Glomerular visceral epithelial cell (primary cell): ENCODE measurements around the gene LRMDA.

Experiments used
- DNase-seq: peaks from one replicate; pipeline ENCODE4 v3.0.0-alpha.2; 2016; ENCODE audit errors: extremely low spot score

LRMDA gene

GRCh38 chr10:76160446-76161300 lies 729.2 kb downstream of the LRMDA start:
- DNase-seq = no peak

DNA sequence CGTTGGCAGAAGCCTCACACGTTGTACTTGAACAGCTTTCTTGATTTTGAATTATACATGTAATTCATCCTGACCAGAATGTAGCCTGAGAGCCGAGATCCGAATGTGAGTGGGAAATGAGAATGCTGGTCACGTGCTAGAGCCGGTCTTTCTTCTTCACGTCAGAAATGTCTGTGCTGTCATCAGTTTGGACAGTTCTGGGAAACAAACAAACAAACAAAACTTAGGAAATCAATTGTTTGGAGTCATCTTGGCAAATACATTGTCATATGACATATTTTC lies 729.8 kb downstream of the LRMDA start:
- no peak for DNase-seq

DNA sequence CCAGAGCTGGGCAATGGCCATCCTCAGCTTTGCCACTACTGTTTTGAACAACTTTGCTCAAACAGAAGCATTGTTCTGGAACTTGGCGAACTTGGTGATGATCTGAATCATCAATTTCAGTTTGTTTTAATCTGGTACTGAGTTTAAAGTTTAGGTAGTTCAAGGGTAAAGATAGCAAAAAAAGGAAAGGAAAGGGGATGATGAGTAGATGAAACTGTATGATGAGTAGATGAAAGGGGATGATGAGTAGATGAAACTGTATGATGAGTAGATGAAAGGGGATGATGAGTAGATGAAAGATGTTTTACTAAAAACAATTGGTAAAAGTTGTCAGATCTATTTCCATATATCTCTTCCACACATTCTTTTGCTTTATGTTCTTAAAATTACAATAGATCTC lies 737.0 kb downstream of the LRMDA start:
- no peak for DNase-seq

DNA sequence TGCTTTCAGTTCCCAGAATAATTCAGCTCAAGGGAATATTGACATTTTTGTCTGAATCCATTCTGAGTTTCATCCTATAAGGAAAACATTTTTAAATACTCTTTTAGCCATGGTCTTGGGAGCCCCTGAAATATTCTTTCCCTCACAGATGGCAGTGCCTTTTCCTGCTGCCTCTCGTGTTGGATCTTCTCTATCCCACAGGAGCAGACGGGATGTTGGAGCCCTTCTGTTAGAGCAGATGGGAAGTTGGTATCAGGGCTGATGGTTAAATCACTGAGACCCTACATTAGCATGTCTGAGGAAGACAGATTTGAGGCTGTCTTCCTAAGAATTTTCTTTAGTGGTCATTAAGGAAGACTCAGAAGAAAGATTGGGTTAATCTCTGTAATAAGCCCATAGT lies 737.8 kb downstream of the LRMDA start:
- no peak for DNase-seq

DNA sequence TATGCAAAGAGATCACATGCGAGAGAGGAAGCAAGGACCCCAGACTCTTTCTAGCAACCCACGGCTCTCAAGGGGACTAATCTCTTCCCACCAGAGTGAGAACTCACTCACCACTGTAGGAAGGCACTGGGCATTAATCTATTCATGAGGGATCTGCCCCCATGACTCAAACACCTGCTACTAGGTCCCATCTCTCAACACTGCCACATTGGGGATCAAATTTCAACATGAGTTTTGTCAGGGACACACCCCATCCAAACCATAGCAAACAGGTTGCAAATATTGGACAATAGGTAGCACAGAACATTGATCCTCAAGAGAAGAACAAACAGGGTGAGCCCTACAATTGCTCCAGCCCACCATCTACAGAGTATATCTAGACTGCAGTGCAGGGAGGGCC lies 740.6 kb downstream of the LRMDA start:
- DNase-seq = no peak

DNA sequence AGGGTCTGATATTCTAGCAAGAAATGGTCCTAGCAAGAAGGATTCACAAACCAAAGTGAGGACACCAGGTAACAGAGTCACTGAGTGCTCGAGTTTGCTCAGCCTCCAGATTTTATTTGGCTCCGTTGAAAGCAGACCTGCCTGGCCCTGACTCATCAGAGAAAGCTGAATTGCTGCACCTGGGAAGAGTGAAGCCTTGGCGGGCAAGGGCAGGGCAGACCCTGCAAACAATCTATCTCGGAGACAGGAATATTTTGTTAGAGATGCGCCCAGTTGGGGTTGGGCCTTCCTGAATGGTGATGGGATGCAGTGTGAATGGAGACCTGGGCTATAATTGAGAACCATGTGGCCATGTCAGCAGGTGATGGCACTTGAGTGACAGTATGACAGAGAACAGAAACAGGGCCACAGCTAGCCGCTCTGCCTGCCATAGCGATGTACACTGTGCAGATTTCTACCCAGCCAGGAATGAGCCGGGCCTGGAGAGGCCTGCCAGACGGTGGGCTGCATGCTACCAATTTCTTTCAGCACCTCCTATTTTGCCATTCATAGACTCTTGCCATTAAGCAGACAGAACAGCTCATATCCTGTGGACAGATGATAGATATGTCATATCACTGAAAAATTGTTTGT lies 744.2 kb downstream of the LRMDA start:
- no peak for DNase-seq

- DNase-seq = no peak
These were observed 744.7 kb downstream of the LRMDA start for GRCh38 chr10:76176166-76176550.

- DNase-seq = no peak
These were observed 746.5 kb downstream of the LRMDA start for GRCh38 chr10:76177936-76178335.

DNA sequence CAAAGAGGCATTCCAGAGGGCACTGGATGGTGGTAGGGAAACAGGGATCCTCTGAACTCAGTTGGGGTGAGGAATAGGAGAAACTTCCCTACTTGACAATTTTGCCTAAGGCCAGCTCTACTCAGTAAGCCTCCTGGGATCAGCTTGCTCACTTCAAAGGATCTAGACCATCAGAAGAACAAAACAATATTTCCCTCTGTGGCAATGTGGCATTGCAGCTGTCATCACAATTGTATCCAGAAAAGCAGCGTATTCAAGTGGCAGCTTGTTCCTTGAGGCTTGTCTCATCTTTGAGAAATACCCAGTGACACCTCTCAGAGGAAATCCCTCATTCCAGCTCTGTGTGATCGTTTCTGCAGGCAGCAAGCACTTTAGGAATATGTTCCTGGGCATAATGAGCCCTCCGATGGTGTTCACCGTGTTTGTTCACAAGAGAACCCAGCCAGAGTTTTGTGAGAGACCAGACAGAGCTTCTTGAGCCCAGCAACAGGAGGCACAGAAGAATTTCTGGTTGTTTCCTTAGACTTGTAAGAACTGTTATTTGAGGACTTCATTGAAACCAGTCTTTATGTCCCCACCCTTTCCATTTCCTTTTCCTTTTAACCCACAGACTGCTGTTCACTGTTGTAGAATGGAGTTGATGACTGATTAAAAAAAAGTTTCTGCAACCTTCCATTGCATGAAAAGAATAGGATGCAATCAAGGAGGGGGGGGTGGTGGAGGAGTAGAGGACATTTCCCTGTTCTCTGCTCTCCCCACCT lies 747.3 kb downstream of the LRMDA start:
- no peak for DNase-seq

- no peak for DNase-seq
These were observed 748.4 kb downstream of the LRMDA start for GRCh38 chr10:76179806-76180205.

DNA sequence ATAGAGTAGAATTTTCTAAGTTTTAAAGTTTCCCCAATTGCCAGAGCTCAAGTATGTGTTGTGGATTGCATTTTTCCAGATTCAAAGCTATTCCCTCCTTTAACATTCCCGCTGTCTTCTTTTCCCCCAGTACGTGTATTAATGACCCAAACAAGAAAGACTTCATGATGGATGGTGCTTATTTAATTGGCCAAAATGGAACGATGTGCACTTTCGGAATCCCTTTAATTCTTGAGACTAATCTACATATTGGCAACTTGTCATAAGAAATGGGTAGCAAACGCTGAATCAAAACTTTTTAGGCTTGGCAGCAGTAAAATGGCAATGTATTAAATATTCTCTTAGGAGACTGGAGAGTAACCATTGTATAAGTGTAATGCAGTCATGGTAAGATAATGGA lies 753.2 kb downstream of the LRMDA start:
- no peak for DNase-seq

DNA sequence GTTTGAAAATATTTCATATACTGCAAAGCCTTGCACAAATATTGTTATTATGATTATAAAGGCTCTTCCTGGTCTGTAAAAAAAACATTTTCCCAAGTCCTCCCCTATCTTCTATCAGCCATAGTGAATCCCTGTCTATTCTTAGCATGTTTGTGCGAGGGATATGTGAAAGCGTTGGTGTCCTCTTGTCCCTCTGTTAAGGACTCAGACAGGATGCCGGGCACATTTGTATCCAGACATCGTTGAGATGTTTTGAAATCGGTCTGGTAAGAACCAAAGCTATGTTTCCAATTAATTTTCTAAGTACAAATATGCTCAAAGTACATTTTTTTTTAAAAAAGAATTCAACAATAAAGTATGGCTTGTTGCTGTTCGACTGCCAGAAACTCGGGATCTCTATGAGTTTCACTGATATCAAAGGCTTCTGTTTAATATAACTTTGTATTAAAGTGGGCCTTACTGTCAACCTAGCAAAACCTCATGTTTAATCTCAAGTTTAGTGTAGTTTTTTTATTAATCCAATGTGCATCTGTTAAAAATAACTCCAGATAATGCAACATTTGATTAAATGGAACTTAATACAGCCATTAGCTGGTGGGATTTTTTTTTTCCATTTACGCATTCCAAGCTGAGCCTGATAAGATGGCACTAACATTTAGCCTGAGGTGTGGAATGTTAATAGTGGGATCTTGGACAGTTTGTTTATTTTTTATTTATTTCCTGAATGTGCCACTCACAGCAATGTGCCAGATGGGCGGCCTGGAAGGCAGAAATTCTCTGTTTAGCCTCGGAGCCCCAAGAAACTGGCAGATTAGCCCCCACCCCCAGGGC lies 754.3 kb downstream of the LRMDA start:
- DNase-seq = no peak

- DNase-seq = no peak
These were observed 756.8 kb downstream of the LRMDA start for GRCh38 chr10:76188216-76188615.

GRCh38 chr10:76190634-76191270 lies 759.3 kb downstream of the LRMDA start:
- DNase-seq = no peak

DNA sequence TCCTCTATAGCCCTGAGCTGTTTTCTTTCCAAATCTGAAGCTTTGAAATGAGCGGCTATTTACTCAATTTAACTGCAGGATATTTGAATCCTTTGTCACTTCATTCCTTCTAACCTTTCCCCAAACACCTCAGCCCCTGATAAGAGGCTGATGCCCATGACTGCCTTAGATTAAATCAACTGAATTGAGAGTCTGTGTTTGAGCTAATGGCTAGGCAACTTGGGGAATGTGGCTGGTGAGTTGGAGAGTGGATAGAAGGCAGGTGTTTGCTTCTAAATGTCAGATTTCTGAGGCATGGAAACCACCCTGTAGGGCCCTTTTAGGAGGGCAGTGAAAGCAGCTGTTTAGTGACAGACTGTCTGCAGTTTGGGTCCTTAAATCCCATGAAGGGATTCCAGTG lies 759.9 kb downstream of the LRMDA start:
- no peak for DNase-seq

DNA sequence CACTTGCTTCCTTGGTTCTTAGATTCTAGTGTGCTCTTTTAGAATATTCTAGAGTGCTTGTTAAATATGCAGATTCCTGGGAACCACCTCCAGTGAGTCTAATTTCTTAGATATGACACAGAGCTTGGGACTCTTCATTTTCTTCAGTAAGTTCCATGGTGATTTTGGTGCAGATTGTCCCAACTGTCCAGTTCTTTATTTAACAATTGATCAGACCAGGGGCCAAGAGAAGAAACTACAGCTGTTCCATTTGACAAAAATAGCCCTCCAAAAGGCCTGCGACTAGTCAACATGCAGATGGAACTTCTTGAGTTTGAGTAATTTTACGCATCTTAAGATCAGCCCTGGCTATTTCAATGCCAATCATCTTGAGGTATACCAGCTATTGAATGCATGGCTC lies 760.7 kb downstream of the LRMDA start:
- DNase-seq = no peak

GRCh38 chr10:76192694-76193320 lies 761.4 kb downstream of the LRMDA start:
- DNase-seq = no peak

- no peak for DNase-seq
These were observed 764.4 kb downstream of the LRMDA start for GRCh38 chr10:76195654-76196390.

- no peak for DNase-seq
These were observed 765.9 kb downstream of the LRMDA start for GRCh38 chr10:76197293-76197692.

GRCh38 chr10:76198287-76199035 lies 767.0 kb downstream of the LRMDA start:
- no peak for DNase-seq
